GM19438 (cell line): ENCODE results near the gene TFF3.

ENCODE experiments used
- ATAC-seq: cut with Tn5 transposase; IDR thresholded peaks from one replicate; pipeline ENCODE4 v1.9.1; 2021; ENCODE audit warnings: low read depth; ENCODE audit not compliant: unreplicated experiment

TFF3 gene

GRCh38 chr21:42272984-42273600 lies 42.1 kb downstream of the TFF3 start:
- ATAC-seq, result no peak

DNA sequence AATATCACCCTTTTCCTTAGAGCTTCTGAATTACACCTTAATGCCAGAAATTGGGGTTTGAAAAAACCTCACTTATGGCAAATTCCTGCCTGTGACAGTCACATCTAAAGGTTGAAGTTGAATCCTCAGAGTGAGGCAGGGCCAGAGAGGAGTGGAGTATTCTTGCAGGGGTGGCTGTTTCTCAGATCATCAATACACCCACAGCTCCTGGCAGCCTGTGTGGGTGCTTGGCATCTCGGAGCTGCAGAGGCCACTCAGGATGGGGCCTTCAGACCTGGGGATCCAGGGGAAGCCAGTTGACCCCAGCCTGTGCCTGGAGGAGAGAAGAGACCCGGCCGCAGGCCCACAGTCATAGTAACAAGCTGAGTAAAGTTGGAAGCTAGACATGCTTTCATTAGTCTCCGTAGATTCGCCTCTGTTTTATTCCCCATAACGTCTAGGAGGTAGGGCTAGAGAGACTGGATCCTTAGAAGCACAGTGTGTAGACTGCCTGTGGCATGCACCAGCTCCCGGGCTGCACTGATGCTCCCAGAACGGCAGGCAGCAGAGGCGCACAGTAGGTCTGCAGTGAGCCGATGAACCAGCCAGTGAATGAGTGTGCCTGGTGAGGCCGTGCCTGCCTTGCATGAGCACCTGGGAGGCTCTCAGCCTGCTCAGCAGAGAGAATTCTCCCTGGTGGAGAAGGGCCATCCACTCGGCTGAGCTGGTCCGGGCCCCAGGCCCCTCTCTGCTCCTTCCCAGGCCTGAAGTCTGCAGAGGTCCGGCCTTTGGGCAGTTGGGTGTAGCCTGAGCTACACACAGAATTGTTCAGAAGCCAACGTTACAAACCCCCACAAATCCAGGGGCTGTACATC lies 42.9 kb downstream of the TFF3 start:
- no peak for ATAC-seq

DNA sequence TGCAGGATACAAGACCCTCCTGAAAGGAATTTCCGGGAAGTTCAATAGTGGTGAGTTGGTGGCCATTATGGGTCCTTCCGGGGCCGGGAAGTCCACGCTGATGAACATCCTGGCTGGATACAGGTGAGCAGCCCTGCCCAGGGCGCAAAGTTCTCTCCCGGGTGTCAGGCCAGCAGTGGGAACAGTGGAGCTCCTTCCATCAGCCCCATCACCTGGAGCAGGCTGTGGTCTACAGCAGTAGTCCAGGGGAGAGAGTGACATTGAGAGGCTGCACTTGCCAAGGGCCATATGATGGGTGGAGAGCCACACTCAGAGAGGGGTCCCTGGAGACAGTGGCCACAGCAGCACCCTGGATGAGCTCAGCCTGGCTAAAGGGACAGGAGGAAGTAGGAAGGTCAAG lies 44.1 kb downstream of the TFF3 start:
- ATAC-seq, result no peak

- ATAC-seq, result no peak
Measured at GRCh38 chr21:42269386-42269785, 45.8 kb downstream of the TFF3 start.

GRCh38 chr21:42266971-42267556 lies 48.1 kb downstream of the TFF3 start:
- ATAC-seq, result no peak

DNA sequence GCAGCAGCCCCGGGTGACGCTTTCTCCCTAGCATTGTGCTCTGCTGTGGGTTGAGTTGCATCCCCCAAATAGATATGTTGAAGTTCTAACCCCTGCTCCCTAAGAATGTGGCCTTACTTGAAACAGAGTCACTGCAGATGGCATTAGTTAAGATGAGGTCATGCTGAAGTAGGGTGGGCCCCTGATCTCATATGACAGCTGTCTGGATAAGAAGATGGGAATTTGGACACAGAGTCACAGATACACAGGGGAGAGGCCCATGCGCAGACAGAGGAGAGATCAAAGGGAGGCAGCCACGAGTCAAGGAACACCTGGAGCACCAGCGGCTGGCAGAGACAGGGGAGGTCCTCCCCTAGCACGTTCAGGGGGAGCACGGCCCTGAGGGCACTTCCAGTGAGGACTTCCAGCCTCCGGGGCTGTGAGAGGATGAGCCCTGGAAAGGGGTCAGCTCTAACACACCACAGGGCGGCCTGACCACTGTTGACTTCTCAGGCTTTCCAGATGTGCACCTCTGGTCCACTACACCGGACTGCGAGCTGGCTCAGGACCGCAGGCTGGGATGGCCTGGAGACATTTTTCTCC lies 49.9 kb downstream of the TFF3 start:
- ATAC-seq, result no peak

DNA sequence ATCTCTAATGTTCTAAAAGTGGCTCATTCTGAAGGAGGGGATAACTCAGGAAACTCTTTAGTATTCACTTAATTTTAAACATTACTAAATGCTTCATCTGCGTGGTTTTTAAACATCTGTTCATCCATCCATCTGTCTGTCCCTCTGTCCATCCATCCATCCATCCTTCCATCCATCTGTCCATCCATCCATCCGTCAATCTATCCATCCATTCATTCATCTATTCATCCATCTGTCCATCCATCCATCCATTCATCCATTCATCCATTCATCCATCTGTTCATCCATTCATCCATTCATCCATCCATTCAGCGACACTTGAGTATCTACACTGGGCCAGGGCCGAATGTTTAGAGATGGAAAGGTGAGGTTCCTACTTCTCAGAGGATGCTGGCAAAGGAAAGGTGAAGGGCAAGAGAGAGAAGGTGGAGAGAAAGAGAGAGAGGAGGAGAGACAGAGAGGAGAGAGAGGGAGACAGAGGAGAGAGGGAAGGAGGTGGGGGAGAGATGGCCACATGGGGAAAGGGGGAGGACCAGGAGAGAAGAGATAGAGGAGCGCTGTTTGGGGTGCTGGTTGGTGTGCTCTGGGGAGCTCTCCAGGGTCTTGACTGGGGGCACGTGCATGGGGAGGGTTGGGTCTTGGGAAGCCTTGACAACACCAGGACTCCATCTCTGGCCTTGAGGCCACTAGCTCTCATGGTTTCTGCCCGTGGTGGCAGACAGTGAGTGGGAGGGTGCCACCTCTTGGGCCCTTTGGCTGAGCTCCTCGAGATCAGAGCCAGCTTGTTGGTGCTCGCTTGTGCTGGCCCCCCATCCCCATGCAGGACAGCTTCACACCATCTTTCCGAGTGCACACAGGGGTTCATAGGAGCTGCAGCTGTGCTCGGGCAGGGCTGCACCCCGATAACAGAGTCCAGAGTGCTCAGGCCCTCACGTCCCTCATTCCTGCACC lies 50.7 kb downstream of the TFF3 start:
- ATAC-seq, result no peak

DNA sequence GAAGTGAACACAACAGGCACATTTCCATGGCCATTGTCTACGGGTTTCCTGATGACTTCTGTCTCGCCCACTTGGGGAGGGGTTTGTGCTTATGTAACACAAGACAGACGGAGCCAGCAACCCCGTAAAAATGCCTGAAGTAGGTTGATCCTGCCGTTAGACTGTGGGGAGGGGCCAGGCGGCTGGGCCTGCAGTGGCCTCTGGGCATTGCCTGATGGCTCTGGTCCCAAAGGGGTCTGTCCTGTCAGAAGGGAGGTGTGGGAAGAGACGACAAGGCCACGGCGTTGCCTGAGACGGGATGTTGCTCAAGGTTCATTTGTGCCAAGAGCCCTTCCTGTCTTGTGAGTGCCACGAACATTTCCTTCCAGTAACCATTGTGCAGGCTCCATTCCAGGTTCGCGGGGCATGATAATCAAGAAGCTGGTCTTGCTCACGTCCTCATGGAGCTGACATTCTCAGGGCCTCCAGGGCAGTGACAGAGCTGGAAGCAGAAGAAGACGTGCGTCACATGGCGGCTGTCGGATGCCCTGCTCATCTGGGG lies 51.5 kb downstream of the TFF3 start:
- no peak for ATAC-seq

DNA sequence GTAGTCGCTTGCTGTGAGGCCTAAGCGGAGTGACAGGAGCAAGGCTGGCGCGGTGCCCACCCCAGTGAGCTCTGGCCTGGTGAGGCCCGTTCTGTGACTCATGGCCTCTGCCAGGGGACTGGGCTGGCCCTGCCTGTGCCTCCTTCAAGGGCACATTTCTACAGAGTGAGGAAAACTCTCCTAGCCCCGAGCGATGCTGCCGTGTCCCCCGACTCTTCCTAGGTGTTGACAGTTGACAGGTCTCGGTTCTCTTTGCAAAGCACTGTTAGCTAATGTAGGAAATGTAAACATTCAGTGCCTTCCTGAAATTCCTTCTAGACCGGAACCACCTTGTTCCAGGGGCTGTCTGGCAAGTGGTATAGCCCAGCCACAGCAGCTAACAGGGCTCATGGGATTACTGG lies 52.4 kb downstream of the TFF3 start:
- ATAC-seq, result no peak

- ATAC-seq, result no peak
Measured at GRCh38 chr21:42261829-42262200, 53.4 kb downstream of the TFF3 start.
